Endometrial microvascular endothelial cells (primary cell): ENCODE measurements around the gene IKBKG. TPM values are rescaled to one million over a fixed set of nuclear protein-coding genes. Genes with fewer than 3 reads are reported as not detected.
"Not testable (repeated sequence)": the region's sequence is repeated elsewhere in the genome, so short reads cannot be mapped to it uniquely, and the experiment has no call there.

Source experiments
- in situ Hi-C: cut with HindIII; loops from 2 replicates; pipeline ENCODE4 v1.10.0; 2017; ENCODE audit warnings: low sequenced_read_pairs, low pct_unique_long_range_greater_than_20kb; ENCODE audit errors: inconsistent ontology term
- total RNA-seq: library from RNA; depleted of rRNA; stranded (reverse); fragments of >200 nt; gene quantifications from one replicate; pipeline ENCODE4 v1.2.3, GENCODE V29; 2015; ENCODE audit errors: inconsistent ontology term

IKBKG gene
- total RNA-seq, 1 donor from 2014 or later: 27.7 TPM

DNA sequence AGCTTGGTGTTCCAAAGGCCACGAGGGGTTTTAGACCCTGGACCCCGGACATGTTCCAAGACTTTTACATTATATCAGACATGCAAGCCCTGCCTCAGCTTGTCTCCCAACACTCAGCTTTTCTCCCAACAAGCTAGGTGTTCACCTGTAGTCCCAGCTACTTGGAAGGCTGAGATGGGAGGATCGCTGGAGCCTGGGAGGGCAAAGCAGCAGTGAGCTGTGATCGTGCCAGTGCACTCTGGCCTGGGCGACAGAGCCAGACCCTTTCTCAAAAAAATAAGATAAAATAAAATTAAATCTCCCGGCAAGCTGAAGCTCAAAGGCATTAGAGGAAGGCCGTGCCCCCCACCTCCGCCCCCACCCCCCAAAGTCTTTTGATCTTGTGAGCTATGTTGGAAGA, 51.2 kb downstream of the IKBKG start:
- in situ Hi-C loops: no loop called here

DNA sequence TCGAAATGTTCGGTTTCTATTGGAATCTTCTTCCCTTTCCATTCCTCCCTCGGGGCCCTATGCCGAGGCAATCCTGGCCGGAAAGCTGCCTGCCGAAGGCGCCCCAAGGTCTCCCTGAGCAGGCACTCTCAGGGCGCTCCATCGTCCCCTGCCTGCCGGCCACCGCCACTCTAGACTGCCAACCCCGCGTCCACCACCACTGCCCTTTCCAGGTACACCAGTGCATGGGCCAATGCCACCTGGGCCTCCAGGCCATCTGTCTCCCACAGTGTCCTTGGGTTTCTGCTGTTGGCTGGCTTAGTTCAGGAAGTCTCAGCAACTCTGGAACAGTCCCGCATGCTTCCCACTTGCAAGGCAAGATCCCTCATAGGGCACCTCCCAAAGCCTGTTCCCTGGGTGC, 52.1 kb downstream of the IKBKG start:
- in situ Hi-C loops: no loop called here

DNA sequence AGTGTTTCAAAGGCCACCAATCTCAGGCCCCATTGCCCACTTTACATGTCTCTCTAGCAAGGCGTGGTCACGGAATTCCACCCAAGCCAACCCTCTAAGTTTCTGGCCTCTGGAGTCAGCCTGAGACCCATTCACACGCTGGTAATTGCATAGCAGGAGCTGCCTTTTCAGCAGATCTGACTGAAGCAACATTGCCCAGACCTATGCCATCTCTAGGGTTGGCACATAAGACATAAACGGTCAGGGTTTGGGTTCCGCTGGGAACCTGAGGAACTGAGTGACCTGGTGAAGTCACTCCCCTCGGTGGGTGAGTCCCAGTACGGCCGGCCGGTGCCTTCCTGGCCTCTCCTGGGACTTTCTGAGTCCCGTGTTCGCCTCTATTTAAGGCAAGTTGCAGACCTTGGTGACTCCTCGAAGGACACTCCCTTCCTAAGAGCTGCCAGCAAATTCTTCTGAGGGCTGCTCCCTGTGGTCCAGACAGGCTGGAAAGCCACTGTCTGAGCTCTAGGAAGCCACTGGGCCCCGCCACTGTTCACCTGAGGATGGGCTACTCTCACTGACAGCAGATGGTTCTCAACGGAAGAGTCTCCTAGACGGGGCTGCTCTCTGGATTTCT, 53.4 kb downstream of the IKBKG start:
- in situ Hi-C loops: no loop called here

DNA sequence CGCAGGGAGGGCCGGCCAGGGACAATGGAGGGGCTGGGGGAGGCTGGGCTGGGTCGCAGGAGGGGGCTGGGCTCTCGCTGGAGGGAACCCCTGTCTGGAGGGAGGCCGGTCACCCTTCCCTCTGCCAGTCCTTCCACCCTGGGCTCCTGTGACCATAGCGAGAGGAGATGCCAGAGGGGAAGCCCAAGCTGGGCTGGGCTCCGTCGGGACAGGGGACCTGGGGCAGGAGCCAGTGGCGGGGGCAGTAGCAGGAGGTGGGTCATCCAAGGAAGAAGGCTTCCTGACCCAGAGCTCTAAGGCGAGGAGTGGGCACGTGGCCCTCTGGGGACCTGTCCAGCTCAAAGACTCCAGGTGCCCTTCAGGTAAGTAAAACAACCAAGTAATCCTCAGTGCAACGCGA, 54.8 kb downstream of the IKBKG start:
- in situ Hi-C loops: no loop called here

DNA sequence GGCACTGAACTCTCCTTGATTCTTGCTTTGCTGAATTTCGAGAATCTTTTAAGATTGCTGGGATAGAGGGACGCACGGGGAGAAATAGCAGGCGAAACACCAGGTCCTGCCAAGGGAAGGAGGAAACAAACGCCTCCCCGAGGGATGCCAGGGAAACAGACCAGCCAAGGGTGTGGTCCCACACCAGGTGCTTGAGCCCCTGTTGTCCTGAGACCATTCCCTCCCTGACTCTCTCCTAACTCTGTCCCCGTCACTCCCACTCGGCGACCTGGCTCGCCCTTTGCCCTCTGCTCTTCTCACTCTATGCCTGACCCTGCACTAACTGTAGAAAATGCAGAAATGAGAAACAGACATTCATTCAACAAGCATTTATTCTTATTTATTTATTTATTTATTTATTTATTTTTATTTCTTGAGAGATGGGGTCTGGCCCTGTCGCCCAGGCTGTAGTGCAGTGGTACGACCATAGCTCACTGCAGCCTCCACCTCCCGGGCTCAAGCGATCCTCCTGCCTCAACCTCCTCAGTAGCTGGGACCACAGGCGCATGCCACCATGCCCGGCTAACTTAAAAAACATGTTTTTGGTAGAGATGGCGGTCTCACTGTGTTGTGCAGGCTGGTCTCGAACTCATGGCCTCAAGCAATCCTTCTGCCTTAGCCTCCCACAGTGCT, 55.5 kb downstream of the IKBKG start:
- in situ Hi-C loops: no loop called here

DNA sequence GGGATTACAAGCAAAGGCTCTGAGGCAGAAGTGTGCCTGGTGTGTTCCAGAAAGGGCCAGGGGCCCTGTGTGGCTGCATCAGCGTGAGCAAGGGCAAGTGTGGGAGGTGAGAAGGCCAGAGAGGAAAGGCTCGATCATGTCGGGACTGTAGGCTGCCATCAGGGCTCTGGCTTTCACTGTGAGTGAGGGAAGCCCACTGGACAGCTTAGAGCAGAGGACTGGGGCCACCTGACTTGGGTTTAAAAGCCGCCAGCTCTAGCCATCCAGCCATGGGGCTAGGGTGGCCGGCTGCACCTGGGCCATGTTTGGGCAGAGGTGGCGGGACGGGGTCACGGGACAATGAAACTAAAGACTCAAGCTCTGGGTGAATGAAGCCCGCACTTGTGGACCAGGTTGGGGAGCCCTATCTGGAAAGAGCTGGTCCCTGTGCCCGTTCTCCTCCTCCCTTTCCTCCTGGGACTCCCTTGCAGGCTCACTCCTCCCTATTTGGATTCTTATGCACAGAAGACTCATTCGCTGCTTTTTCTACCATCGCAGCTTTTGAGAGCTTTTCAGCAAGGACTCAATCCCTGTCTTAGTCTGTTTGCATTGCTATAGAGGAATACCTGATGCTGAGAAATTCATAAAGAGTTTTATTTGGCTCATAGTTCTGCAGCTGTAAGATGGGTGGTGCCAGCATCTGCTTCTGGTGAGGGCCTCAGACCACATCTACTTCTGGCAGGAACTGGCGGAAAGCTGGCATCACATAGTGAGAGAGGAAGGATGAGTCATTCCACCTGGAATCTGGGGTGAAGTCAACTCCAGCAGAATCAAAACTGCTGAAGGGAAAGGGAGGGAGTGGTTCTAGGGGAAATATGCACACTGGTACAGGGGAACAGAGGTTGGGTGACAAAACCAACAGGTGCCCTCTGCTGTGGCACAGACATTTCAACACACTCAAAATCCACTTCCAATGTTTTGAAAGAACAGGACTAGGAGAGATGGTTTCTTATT, 56.3 kb downstream of the IKBKG start:
- in situ Hi-C loops: no loop called here

DNA sequence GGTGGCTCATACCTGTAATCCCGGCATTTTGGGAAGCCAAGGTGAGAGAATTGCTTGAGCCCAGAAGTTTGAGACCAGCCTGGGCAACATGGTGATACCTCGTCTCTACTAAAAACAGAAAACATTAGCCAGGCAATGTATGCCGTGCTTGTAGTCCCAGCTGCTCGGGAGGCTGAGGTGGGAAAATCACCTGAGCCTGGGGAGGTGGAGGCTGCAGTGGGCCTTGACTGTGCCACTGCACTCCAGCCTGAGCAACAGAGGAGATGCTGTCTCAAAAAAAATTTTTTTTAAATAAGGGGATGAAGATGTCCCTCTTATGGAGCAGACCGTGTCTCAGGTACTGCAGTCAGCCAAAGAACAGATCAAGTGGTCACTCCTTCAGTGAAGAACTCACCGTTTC, 58.1 kb downstream of the IKBKG start:
- in situ Hi-C loops: no loop called here

DNA sequence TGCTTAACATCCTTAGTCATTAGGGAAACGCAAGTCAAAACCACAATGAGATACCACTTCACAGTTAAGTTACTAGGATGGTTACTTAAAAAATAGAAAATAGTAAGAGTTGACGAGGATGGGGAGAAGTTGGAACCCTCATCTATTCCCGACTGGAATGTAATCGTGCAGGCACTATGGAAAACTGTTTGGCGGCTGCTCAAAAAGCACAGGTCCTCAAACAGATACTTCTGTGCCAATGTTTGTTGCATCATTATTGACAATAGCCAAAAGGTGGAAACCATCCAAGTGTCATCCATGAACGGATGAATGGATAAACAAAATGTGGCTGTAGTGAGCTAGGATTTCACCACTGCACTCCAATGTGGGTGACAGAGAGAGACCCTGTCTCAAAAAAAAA, 60.0 kb downstream of the IKBKG start:
- in situ Hi-C loops: no loop called here

DNA sequence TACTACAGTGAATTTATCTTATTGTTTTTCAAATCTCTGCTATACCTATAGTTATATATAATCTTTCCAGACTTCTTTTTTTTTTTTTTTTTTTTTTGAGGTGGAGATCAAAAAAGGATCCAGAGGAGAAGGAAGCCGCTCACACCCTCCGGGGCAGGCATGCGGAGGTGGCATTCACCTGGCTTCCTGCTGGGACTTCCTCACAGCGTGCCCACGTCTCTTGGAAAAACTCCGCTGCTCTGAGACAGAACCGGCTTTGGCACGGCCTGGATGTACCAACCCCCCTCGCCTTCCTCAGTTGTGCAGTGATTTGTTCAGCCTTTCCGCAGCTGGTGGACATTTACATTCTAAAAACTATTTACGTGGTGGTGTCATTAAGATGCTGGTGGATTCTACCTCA, 60.6 kb downstream of the IKBKG start:
- in situ Hi-C loops: not testable (repeated sequence)

DNA sequence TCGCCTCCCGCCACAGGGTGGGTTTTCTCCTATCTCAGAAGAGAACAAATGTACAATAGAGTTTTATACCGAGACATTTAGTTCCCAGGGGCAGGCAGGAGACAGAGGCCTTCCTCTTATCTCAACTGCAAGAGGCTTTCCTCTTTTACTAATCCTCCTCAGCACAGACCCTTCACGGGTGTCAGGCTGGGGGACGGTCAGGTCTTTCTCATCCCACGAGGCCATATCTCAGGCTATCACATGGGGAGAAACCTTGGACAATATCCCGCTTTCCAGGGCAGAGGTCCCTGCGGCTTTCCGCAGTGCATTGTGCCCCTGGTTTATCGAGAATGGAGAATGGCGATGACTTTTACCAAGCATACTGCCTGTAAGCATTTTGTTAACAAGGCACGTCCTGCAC, 61.4 kb downstream of the IKBKG start:
- in situ Hi-C loops: not testable (repeated sequence)

DNA sequence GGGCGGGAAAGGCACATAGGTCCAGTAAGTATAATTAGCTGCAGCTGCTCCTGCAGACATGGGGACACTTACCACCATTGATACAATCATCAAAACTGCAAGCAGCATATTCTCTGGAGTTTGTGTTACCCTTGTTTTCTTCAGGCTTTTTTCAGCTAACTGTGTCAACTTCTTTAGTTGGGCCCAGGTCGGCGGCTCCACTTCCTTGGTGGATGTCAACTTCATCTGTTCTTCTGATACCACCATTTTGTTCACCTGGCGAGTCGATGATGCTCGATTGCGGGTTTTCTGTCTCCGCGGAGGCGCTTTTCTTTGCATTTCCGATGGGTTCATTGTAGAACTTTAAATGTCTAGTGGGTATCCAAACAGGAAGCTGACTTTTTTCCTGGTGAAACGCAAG, 63.7 kb downstream of the IKBKG start:
- in situ Hi-C loops: not testable (repeated sequence)

DNA sequence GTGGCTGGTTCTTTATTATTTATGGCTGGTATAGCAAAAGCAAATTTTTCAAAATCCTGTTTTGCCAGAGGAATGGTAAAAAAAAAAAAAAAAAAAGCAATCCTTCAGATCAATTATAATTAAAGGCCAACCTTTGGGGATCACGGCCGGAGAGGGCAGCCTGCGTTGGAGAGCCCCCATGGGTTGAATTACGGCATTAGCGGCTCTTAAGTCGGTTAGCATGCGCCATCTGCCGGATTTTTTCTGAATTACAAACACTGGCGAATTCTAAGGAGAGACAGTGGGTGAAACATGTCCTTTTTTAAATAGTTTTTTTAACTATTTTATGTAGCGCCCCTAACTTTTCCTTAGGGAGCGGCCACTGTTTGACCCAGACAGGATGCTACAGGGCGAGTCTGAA, 66.2 kb downstream of the IKBKG start:
- in situ Hi-C loops: not testable (repeated sequence)

Other genes starting within 250 kb of the IKBKG start
- gene FLNA, start 173.0 kb upstream of the IKBKG start, total RNA-seq: 1,820 TPM
- gene EMD, start 168.3 kb upstream of the IKBKG start, total RNA-seq: 67.0 TPM
- 7,561 TPM for gene RPL10, start 149.2 kb upstream of the IKBKG start, total RNA-seq
- gene DNASE1L1, start 138.4 kb upstream of the IKBKG start, total RNA-seq: 138 TPM
- 36.1 TPM for gene TAFAZZIN, start 136.1 kb upstream of the IKBKG start, total RNA-seq
- gene ATP6AP1, start 118.9 kb upstream of the IKBKG start, total RNA-seq: 108 TPM
- 110 TPM for gene GDI1, start 110.5 kb upstream of the IKBKG start, total RNA-seq
- gene FAM50A, start 103.5 kb upstream of the IKBKG start, total RNA-seq: 34.3 TPM
- 8.9 TPM for gene PLXNA3, start 89.3 kb upstream of the IKBKG start, total RNA-seq
- gene LAGE3, start 68.3 kb upstream of the IKBKG start, total RNA-seq: 30.1 TPM
- 59.1 TPM for gene UBL4A, start 61.0 kb upstream of the IKBKG start, total RNA-seq
- 33.6 TPM for gene SLC10A3, start 57.0 kb upstream of the IKBKG start, total RNA-seq
- 44.4 TPM for gene FAM3A, start 31.4 kb upstream of the IKBKG start, total RNA-seq
- gene G6PD, start 774 bp upstream of the IKBKG start, total RNA-seq: 85.4 TPM
- gene CTAG1A, start 37.5 kb downstream of the IKBKG start, total RNA-seq: not detected
- not detected for gene CTAG1B, start 71.7 kb downstream of the IKBKG start, total RNA-seq
- gene CTAG2, start 106.0 kb downstream of the IKBKG start, total RNA-seq: not detected
- gene GAB3, start 203.5 kb downstream of the IKBKG start, total RNA-seq: 4.3 TPM
- 56.6 TPM for gene DKC1, start 215.2 kb downstream of the IKBKG start, total RNA-seq